Fibroblast of upper back skin (primary cell): Measurements from ENCODE around the gene ARHGAP45.
A peak's percentile ranks its signal among the peaks of the same experiment; 100 is the strongest.

Experiments used
- DNase-seq: peaks from one replicate; pipeline ENCODE4 v3.0.0-alpha.2; 2013

The ARHGAP45 gene

DNA sequence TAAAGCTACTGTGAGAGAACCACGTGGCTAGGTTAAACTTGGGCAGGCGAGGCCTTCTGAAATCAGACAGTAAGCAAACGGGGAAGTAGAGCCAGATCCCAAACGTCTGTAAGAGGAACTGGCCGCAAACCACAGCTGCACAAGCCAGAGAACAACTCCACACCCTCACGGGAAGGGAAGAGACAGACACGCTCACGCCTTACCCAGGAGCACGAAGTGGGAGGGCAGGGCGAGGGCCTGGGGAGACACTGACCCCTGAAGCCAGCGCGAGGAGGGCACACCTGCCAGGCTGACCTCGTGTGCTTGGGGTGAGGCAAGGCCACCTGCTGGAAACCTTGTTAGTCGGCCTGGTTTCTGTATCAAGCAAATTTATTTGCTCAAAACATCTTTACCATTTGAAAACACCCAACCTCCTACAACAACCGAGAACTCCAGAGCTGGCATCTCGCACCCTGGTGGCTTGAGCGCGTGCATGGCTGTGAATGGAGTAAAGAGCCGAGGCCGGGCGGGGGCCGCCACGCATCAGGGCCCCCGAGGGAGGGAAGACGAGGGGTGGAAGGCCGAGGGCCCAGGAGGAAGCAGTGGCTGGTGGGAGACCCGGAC, 20.9 kb downstream of the ARHGAP45 start:
- no peak for DNase-seq

- no peak for DNase-seq
Measured at GRCh38 chr19:1088416-1089010, 21.5 kb downstream of the ARHGAP45 start.

DNA sequence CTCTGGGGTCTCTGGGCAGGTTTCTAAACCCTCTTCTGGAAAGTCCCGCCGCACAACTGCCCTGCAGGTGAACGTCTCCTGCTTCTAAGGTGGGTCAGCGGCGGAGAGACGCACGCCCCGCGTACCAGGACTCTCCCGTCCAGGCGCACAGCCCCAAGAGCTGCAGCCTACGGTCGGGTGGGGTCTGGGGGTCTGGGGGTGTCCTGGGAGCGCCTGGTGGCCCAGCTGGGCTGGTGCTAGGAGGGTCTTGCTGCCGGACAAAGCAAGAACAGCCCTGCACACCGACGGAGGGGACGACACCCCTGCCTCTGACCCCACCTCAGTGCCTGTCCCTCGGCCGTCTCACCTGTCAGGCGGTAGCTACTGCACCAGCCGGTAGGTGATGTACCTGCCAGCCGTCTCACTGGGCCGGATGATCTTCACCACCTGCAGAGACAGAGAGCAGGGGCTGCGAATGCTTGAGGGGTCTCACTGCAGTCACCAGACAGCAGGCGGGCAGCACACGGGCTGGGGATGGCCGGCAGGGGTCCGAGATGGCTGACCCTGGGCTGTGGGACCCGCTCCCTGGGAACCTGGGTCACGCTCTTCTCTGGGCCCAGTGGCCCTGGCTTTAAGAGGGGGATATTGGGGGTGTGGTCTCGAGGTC, 22.3 kb downstream of the ARHGAP45 start:
- DNase-seq = no peak

DNA sequence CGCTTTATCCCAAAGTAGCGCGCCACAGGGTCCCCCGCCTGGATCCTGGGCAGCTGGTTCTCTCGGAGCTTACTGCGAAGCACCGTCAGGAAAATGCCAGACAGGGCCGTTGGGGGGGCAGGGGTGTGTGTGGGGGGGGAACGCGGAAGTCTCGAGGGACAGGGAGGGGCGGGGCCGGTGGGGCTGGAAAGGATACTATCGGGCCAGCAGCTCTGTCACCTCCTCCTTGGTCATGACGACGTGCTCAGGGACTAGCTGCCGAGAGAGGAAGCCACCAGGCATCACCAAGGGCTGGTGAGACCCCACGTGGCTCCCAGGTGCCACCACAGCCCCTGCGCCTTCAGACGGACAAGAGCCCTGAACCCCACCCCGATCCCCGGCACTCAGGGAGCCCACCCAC, 22.9 kb downstream of the ARHGAP45 start:
- DNase-seq = no peak

DNA sequence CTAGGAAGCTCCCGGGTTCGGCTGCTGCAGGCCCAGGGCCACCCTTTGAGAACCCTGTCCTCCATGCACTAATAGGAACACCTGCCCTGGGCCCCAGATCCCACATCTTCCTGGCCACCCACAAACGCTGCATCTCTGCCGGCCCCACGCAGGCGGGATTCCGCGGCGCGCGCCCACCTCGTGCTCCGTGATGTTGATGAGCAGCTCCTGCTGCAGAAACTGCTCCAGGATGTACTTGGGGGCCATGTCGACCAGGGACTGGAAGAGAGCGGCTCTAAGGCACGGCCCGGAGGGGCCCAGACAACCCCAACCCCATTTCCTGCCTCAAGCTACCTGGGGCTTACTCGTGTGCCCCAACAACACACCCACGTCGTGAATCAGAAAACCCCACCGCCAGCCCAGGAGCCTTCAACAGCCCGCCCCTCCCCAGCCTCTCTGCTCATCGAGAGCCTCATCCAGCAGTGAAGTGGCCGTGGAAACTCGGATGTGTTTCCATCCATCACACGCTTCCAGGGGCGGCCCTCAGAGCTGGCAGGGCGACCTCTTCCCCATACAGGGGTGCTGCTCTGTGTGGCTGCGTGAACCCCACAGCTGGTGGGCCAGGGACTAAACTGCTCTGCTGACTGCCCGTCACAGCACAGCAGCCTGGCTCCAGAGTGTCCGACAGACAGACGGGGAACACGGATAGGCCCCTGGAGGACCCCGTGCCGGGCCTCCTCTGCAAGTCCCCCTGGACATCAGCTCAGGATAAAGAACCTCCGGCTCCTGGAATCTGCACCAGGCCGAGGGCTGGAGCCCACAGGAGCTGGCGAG, 24.0 kb downstream of the ARHGAP45 start:
- no peak for DNase-seq

- DNase-seq = no peak
Measured at GRCh38 chr19:1091544-1092175, 24.7 kb downstream of the ARHGAP45 start.

DNA sequence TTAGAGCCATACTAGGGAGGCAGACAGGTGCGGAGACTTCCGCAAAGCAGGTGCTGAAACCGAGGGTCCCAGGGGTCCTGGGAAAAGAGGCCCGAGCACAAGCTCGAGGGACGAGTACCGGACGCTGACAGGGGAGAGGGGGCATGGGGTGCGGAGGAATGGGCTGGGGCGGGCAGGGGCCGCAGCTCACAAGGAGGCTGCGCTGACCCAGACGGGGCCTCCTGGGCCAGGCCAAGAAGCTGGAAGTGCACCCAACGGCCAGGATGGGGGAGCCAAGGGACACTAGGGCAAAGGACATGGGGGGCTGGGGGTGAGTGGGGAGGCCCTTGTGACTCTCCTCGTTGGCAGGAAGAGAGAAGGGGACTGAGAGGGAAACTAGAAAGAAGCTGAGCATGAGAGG, 26.4 kb downstream of the ARHGAP45 start:
- no peak for DNase-seq

GRCh38 chr19:1093811-1094553, 27.0 kb downstream of the ARHGAP45 start:
- DNase-seq = no peak

DNA sequence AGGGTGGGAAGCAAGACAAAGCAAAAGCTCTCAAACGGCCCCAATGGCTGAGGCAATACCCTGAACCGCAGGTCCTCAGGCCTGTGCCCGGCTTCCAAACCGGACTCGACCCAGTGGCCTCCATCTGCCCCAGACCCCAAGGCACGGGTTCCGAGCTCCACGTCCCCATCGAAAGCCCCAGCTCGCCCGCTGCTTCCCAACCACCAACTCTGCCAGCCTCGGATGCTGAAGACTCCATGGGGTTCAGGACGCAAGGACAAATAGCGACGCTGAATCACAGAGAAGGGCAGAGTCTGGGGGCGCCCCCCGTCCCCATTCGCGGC, 27.6 kb downstream of the ARHGAP45 start:
- DNase-seq = no peak

DNA sequence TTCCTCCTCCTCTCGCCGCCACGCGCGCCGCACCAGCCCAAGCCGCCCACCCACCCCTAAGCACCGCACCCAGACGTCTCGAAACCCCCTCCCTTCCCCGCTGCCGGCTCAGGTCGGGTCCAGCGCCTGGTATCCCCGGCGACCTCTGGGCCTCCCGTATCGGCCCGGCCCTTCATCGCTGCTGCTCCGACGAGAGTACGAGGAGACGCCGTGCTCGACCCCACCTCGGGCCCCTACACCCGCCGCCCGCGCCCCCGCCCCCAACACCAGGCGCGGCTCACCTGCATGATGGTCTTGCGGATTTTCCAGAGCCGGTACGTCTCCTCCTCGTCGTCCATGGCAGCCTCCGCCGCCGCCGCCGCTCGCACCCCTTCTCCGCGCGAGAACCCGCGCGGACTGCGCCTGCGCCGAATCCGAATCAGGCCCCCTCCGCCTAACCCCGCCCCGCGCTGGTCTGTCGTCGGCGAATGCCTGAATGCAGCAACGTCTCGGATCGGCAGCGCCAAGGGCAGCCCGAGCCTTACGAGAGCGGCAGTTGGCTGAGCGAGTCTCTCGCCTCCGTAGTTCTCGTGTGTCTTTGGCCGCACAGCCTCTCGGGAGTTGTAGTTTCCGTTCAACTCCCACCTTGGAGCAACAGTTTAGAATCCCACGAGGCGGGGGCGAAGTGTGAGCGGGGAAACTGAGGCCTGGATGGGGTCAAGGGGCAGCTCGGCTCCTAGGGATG, 28.2 kb downstream of the ARHGAP45 start, which contains the start of gene POLR2E:
Gene POLR2E, minus strand, starts transcription at position 398 of the 724 bp plus-strand sequence. Its CDS starts 60 bp downstream, at position 338.
- peak; percentile 98 for DNase-seq

DNA sequence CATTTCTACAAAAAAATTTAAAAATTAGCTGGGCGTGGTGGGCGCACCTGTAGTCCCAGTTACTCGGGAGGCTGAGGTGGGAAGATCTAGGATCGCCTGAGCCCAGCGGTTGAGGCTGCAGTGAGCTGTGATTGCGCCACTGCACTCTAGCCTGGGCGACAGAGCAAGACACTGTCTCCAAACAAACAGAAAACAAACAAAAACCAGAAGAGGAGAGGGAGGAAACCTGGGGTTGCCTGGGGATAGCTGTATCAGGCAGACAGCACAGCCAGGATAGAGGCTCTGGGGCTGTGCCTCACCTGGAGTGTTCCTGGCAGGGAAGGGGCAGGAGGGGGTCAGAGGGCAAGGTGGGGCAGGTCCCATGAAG, 30.8 kb downstream of the ARHGAP45 start:
- no peak for DNase-seq

- no peak for DNase-seq
Measured at GRCh38 chr19:1098177-1099051, 31.4 kb downstream of the ARHGAP45 start.

GRCh38 chr19:1101337-1101698, 34.4 kb downstream of the ARHGAP45 start:
- DNase-seq = no peak

DNA sequence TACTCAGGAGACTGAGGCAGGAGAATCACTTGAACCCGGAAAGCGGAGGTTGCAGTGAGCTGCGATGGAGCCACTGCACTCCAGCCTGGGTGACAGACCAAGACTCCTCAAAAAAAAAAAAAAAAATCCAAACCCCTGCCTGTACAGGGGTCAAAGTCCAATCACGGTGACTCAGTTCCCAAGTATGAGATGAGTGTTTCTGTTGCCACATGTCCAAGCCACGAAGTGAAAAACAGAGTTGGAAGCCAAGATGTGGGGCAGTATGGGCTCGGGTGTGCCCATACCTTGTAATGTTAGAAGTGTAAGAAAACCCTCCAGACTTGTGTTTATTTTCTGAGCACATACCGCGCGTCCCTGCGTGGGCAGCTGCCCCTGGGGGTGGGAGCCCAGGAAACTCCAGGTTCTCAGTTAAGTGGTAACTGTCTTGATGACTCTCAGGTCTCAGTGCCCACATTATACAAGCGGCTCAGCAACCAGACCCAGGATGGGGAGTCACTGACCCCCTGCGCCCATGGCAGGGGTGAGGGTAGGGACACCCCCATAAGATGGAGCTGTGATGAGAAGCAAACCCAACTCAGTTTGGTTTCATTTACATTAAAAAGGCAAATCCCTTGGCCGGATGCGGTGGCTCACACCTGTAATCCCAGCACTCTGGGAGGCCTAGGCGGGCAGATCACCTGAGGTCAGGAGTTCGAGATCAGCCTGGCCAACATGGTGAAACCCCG, 35.6 kb downstream of the ARHGAP45 start:
- DNase-seq = peak; percentile 99

DNA sequence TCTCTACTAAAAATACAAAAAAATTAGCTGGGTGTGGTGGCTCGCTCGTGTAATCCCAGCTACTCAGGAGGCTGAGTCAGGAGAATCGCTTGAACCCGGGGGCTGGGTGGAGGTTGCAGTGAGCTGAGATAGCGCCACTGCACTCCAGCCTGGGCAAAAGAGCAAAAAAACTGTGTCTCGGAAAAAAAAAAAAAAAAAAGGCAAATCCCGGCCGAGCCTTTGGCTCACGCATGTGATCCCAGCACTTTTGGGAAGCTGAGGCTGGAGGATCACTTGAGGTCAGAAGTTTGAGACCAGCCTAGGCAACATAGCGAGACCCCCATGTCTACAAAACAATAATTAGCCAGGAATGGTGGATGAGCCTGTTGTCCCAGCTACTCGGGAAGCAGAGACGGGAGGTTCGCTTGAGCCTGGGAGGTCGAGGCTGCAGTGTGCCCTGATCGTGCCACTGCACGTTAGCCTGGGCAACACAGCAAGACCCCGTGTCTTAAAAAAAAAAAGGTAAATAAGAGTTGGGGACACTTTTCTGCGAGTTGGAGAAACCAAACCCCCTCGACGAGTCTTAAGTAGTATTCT, 36.3 kb downstream of the ARHGAP45 start:
- peak; percentile 26 for DNase-seq

DNA sequence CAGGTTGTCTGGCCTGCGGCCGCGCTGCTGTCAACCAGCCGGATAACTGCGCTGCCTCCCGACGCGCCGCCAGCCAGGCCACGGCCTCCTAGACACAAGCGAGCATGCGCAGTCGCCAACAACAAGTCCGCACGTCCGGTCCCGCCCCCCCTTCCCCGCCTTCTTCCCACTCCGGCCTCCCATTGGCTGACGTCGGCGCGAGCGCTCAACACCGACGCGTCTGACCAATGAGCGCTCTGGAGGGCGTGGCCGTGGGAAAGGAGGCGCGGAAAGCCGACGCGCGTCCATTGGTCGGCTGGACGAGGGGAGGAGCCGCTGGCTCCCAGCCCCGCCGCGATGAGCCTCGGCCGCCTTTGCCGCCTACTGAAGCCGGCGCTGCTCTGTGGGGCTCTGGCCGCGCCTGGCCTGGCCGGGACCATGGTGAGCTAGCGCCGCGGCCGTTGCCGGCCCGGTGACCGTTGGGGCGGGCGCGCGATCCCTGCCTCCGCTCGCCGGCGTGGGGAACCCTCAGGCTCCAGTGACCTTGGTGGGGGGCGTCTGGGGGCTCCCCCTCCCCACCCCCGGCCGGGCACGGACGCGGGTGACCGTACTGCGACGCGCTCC, 36.8 kb downstream of the ARHGAP45 start, which contains the start of gene GPX4:
Gene GPX4, plus strand, starts transcription at position 287 of the 603 bp plus-strand sequence. Its CDS starts 50 bp downstream, at position 337.
- peak; percentile 99 for DNase-seq

DNA sequence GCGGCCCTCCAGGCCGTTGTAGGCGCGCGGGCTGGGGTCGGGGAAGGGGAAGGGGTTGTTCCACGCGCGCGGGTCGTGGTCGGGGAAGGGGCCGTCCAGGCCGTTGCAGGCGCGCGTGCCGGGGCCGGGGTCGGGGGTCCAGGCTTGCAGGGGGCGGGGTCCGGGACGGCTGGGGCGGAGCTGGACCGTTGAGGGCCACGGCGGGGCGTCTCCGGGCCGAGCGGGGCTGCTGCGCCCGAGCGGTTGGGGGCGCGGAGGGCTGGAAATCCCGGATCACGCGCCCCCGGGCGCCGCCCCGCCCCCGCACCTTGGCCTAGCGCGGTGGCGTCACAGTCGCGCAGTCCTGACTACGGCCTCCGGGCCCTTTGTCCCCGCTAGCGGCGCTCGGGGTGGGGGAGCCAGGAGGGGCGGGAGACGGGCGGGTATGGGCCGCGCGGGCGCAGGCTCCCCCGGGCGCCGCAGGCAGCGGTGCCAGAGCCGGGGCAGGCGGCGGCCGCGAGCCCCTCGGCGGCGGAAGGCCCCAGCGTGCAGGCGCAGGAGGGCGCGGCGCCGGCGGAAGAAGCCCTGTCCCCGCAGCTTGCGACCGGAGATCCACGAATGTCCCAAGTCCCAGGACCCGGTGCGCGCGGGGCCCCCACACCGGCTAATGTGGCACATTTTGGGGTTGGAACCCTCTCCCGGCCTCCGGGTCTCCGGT, 37.5 kb downstream of the ARHGAP45 start:
- DNase-seq = peak; percentile 50
